ENCODE results near the gene SGK2. TPM values are rescaled to one million over a fixed set of nuclear protein-coding genes. Genes with fewer than 3 reads are reported as not detected.

Gene SGK2
- polyA plus RNA-seq, 2 donors = 0.26 to 0.73 TPM

GRCh38 chr20:43631598-43631997 lies 72.8 kb downstream of the SGK2 start:
- no peak overlapping the region for H3K4me3 ChIP-seq (ENCODE audit: low read depth in 1 of 2, low read length in 2 of 2)
- H3K9me3 ChIP-seq (ENCODE audit: control insufficient read depth in 2 of 2, insufficient read depth in 1 of 2, low read depth in 1 of 2, low read length in 1 of 2) = no peaks in the 10 kb centered on the region
- no peaks in the 10 kb centered on the region for H3K4me1 ChIP-seq (ENCODE audit: control insufficient read depth in 2 of 2, insufficient read depth in 2 of 2, low read length in 1 of 2)
- H3K27ac ChIP-seq (ENCODE audit: low read depth in 2 of 2, low read length in 1 of 2) = no peak overlapping the region
- 96 to 97% methylated on average over 8 of the region's 8 CpGs for WGBS, 2 donors
- peaks cover 3 to 5% of the 10 kb centered on the region in 2 donors for H3K36me3 ChIP-seq (ENCODE audit: control insufficient read depth in 2 of 2, insufficient read depth in 2 of 2, low read length in 1 of 2)
- H3K27me3 ChIP-seq (ENCODE audit: control insufficient read depth in 1 of 2, insufficient read depth in 2 of 2, low read length in 2 of 2) = no peaks in the 10 kb centered on the region

Other genes with a start within 250 kb of the SGK2 start
- 100 to 1,000 TPM in 1 of 2 donors, 10 to 100 TPM in 1; 68.9 to 106 TPM for gene SRSF6, start 101.1 kb upstream of the SGK2 start, polyA plus RNA-seq
- gene L3MBTL1, start 51.3 kb upstream of the SGK2 start, polyA plus RNA-seq = 10 to 100 TPM in 1 of 2 donors, 1 to 10 TPM in 1; 2.8 to 10.3 TPM
- gene IFT52, start 31.9 kb downstream of the SGK2 start, polyA plus RNA-seq = 10 to 100 TPM in 1 of 2 donors, 1 to 10 TPM in 1; 5.4 to 11.1 TPM
- 10 to 100 TPM in 1 of 2 donors, 1 to 10 TPM in 1; 9.3 to 11.6 TPM for gene MYBL2, start 108.1 kb downstream of the SGK2 start, polyA plus RNA-seq
- not detected for gene GTSF1L, start 168.0 kb downstream of the SGK2 start, polyA plus RNA-seq

All from esophagus (tissue), 2 donors.